KBM-7 (cell line): ENCODE measurements around the gene CYP27A1.

Source experiments
- DNase-seq: peaks from one replicate; pipeline ENCODE4 v3.0.0-alpha.2; 2015
- in situ Hi-C: fragments of 300-500 bp; cut with MboI; formaldehyde crosslinking; loops from 2 replicates; pipeline ENCODE4 v1.14.3; 2020; ENCODE audit warnings: low sequenced_read_pairs, low pct_unique_long_range_greater_than_20kb, mixed read lengths

CYP27A1 gene

DNA sequence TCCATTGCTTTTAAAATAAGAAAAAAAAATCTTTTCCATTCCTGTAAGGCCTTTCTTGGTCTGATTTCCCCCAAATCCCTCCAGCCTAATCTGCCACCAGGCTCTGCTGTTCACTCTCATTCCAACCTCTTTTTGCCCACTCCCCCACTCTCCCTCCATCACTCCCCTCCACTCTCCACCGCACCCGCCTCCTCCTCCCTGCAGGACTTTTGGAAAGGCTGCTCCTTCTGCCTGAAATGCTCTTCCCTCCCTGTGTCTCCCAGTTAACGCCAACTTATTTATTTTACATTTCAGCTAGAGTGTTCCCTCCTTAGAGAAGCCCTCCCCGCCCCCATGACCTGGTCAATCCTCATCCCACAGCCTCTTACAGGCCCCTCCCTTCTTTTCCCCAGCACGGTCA, 72.9 kb downstream of the CYP27A1 start:
- DNase-seq = no peak
- in situ Hi-C loops = no loop called here

GRCh38 chr2:218855305-218856166, 73.6 kb downstream of the CYP27A1 start:
- in situ Hi-C loops = no loop called here
- DNase-seq = no peak

DNA sequence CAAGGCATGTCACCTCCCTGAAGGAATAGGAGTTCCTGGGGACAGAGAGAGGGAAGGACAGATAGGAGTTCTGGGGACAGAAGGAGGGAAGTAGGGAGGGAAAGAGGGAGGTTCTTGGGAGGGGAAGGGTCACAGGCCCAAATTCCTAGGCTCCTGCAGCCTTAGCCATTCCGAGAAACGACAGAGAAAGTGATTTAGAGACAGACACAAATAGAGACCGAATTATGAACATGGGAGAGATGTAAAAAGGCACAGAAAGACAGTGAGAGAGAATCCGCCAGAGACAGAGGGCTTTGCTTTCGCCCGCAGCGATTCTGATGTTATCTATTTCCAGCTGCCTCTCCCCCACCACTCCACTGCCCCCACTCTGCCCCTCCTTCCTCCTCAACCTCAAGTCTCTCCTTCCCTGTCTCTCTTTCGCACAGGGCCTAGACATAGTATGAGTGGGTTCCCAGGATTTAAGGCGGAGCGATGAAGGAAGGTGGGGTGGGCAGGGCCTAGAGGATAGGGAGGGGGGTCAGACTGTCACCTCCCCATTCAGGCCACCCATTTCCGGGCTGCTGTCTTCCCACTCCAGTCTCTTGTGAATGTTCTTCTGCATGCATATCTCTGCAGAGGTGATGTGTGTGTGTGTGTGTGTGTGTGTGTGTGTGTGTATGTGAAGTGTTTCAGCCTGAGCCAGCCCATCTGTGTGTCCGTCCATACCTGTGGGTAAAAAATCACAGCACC, 74.4 kb downstream of the CYP27A1 start:
- peak; percentile 51 for DNase-seq
- in situ Hi-C loops = no loop called here

- in situ Hi-C loops = no loop called here
- DNase-seq = no peak
These were observed 74.9 kb downstream of the CYP27A1 start for GRCh38 chr2:218856896-218857243.

- in situ Hi-C loops = no loop called here
- DNase-seq = no peak
These were observed 75.6 kb downstream of the CYP27A1 start for GRCh38 chr2:218857371-218858137.

DNA sequence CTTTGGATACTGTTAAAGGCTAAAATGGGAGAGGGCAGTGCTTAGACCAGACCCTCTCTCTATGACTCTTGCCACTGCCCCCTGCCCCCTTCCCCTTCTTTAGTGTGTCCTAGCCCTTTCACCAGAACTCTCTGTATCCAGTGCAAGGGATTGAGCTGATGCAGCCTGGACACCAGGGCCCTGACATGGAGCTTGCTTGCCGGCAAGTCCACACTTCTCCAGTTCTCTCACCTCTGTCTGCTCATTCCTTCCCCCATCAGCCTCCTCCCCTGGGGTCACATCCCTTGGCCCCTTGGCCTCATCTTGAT, 76.1 kb downstream of the CYP27A1 start:
- in situ Hi-C loops = no loop called here
- no peak for DNase-seq

DNA sequence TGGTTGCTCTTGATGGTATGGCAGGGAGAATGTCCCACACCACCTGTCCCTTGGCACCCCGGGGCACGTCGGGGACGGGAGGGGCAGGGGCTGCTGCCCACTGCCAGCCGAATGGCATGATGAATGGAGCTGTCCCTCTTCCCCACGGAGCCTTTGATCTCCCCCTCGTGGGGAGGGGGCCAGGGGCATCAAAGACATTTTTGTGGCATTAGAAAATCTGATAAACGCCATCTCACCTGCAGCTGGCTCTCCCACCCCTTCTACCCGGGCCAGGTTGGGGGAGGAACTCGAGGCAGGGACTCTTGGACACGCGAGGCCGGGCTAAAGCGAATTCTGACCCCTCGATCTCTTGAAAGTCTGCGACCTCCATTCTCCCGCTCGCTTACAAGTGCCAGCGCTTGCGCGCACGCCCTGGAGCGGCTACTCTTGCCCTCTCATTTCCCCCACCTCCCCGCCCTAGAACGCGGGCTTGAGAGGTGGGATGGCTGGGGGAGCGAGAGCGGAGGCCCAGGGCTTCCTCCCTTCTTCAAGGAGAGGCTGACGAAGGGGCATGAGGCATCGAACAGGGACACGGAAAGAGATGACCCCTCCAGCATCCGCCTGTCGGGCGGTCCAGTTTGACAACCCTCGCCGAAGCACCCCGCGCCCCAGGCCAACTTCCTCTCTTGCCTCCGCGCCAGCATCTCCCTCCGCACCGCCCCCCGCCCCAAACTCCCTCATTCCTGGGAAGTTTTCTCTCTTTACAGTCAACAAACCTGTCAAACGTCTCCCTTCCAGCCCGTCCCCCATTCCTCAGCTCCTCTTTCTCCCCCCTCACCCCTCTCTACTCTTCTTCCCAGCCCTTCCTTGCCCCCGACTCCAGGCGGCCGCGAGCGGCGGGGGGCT, 77.0 kb downstream of the CYP27A1 start:
- no peak for DNase-seq
- in situ Hi-C loops = no loop called here

GRCh38 chr2:218859556-218859987, 77.6 kb downstream of the CYP27A1 start, which contains the start of gene WNT6:
Gene WNT6 (plus strand): TSS chr2:218859805. CDS start chr2:218860038, 233 bp downstream.
- no peak for DNase-seq
- in situ Hi-C loops = no loop called here

DNA sequence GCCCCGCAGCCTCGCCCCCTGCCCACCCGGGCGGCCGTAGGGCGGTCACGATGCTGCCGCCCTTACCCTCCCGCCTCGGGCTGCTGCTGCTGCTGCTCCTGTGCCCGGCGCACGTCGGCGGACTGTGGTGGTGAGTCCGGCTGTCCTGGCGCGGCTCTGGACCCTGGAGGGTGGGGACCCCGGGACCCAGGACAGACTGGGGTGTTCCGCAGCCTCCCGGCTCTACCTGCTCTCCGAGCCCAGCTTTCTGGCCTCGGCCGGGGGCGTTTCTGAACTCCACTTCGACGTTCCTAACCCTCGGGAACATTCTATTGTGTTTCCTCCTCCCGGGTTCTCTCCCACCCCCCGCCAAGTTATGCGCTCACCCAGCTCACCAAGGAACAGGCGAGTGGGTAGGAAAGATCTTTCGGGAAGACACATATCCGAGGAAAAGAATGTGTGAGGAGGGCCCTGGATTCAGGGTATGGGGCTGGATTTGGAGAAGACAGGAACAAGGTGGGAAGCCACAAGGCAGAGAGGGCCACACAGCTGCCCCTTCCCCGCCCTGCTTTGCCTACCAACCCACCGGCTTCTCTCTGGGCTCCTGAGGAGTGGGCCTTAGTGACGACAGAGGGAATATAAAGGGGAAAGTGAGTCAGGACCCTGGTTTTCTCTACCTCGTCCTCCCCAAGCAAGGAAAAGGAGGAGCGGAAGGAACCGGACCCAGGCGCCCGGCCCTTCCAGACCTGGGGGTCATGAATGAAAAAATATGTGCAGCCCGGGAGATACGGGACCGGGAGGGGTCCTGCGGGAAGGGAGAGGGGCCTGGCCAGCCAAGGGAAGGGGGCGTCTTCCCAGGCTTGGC, 78.3 kb downstream of the CYP27A1 start:
- DNase-seq = no peak
- in situ Hi-C loops = no loop called here

- in situ Hi-C loops = no loop called here
- peak; percentile 76 for DNase-seq
These were observed 79.0 kb downstream of the CYP27A1 start for GRCh38 chr2:218860950-218861381.

GRCh38 chr2:218861645-218862318, 79.8 kb downstream of the CYP27A1 start:
- no peak for DNase-seq
- in situ Hi-C loops = no loop called here

GRCh38 chr2:218863021-218863520, 81.1 kb downstream of the CYP27A1 start:
- in situ Hi-C loops = no loop called here

More at GRCh38 chr2:218863021-218863520, 81.1 kb downstream of the CYP27A1 start:
- DNase-seq = no peak
